ENCODE measurements around the gene CHRNA4. TPM values are rescaled to one million over a fixed set of nuclear protein-coding genes. Genes with fewer than 3 reads are reported as not detected.

CHRNA4 gene
- total RNA-seq, 4 donors from 2014 or later: 0.54 to 6.3 (median 1.9) TPM

- Histone ChIP-seq H3K36me3 (no peaks in the 10 kb centered on the region), H3K4me3 (replicated peaks in 1 of 3) (no peak overlapping the region), H3K27ac (no peak overlapping the region), H3K27me3 (peaks cover under 1% of the 10 kb centered on the region), H3K9me3 (no peaks in the 10 kb centered on the region), H3K4me1 (no peaks in the 10 kb centered on the region)
- intact Hi-C loops (cut with DNase I): no loop called here
- no peak for TF ChIP-seq CTCF (IDR thresholded peaks at IDR 0.05)
- TF ChIP-seq POLR2A (IDR thresholded peaks at IDR 0.05): no peak
- 84% methylated on average over 11 of the region's 18 CpGs; no CpG with 5 or more reads in 1 of the 2 donors for WGBS, 2 donors
- DNase-seq: no peak
Observed at GRCh38 chr20:63311833-63312243, 49.3 kb downstream of the CHRNA4 start.

GRCh38 chr20:63311186-63311832, 49.8 kb downstream of the CHRNA4 start:
- intact Hi-C loops (cut with DNase I): no loop called here
- Histone ChIP-seq H3K9me3 (no peaks in the 10 kb centered on the region), H3K4me3 (replicated peaks in 1 of 3) (no peak overlapping the region), H3K27me3 (peaks cover 6% of the 10 kb centered on the region), H3K4me1 (no peaks in the 10 kb centered on the region), H3K27ac (no peak overlapping the region), H3K36me3 (no peaks in the 10 kb centered on the region)
- TF ChIP-seq CTCF (IDR thresholded peaks at IDR 0.05) (no peak), POLR2A (IDR thresholded peaks at IDR 0.05) (no peak)
- no peak for DNase-seq
- WGBS, 2 donors: 84 to 90% methylated on average over 15 to 22 of the region's 29 CpGs

- H3K4me1 ChIP-seq: no peaks in the 10 kb centered on the region
- no peak overlapping the region for H3K27ac ChIP-seq
- no peak overlapping the region for H3K4me3 ChIP-seq (replicated peaks in 1 of 3)
- 59 to 73% methylated on average over 4 to 7 of the region's 20 CpGs for WGBS, 2 donors
- no peaks in the 10 kb centered on the region for H3K36me3 ChIP-seq
- H3K27me3 ChIP-seq: peaks cover 6% of the 10 kb centered on the region
- DNase-seq: no peak
- TF ChIP-seq POLR2A (IDR thresholded peaks at IDR 0.05) (no peak), CTCF (IDR thresholded peaks at IDR 0.05) (no peak)
- no peaks in the 10 kb centered on the region for H3K9me3 ChIP-seq
- intact Hi-C loops (cut with DNase I): no loop called here
Observed at GRCh38 chr20:63310265-63310991, 50.7 kb downstream of the CHRNA4 start.

GRCh38 chr20:63309261-63310071, 51.7 kb downstream of the CHRNA4 start:
- TF ChIP-seq CTCF (IDR thresholded peaks at IDR 0.05): peak; percentile 72 to 91 (median 85)
- no peak for TF ChIP-seq POLR2A (IDR thresholded peaks at IDR 0.05)
- H3K4me3 ChIP-seq (replicated peaks in 1 of 3): no peak overlapping the region
- WGBS, 2 donors: 21 to 28% methylated on average over 10 to 16 of the region's 35 CpGs
- H3K27ac ChIP-seq: no peak overlapping the region
- H3K27me3 ChIP-seq: peaks cover 6% of the 10 kb centered on the region
- no peaks in the 10 kb centered on the region for H3K36me3 ChIP-seq
- no peaks in the 10 kb centered on the region for H3K9me3 ChIP-seq
- intact Hi-C loops (cut with DNase I): loop anchor here (2.0 kb wide), 1 partner anchor 71 kb away; no protein-coding TSS in a partner anchor
- DNase-seq: peak; percentile 50 to 52
- H3K4me1 ChIP-seq: no peaks in the 10 kb centered on the region
